SH-SY5Y (cell line): ENCODE results near the gene TGIF2.

Experiments
- GATA2 ChIP-seq: IDR thresholded peaks from 2 replicates; pipeline ENCODE4 v1.6.1; 2011; ENCODE audit warnings: mild to moderate bottlenecking, low read depth, low read length
- GATA3 ChIP-seq: IDR thresholded peaks from 2 replicates; pipeline ENCODE4 v1.6.1; 2011; ENCODE audit warnings: low read depth, mild to moderate bottlenecking, low read length, moderate library complexity

DNA sequence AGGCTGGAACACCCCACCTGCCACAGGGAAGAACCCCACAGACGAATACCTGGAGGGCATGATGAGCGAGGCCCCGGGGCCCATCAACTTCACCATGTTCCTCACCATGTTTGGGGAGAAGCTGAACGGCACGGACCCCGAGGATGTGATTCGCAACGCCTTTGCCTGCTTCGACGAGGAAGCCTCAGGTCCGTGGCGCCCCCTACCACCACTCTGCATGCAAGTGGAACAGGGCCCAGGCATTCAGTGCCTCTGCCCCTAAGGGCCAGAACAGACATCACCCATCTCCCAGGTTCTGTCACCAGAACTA, 25.4 kb upstream of the TGIF2 start:
- no peak for TF ChIP-seq GATA3
- no peak for TF ChIP-seq GATA2
